ENCODE data around the gene TMC1. TPM values are rescaled to one million over a fixed set of nuclear protein-coding genes. Genes with fewer than 3 reads are reported as not detected.

TMC1 gene
- total RNA-seq, 1 experiment from 2014 or later: not detected

DNA sequence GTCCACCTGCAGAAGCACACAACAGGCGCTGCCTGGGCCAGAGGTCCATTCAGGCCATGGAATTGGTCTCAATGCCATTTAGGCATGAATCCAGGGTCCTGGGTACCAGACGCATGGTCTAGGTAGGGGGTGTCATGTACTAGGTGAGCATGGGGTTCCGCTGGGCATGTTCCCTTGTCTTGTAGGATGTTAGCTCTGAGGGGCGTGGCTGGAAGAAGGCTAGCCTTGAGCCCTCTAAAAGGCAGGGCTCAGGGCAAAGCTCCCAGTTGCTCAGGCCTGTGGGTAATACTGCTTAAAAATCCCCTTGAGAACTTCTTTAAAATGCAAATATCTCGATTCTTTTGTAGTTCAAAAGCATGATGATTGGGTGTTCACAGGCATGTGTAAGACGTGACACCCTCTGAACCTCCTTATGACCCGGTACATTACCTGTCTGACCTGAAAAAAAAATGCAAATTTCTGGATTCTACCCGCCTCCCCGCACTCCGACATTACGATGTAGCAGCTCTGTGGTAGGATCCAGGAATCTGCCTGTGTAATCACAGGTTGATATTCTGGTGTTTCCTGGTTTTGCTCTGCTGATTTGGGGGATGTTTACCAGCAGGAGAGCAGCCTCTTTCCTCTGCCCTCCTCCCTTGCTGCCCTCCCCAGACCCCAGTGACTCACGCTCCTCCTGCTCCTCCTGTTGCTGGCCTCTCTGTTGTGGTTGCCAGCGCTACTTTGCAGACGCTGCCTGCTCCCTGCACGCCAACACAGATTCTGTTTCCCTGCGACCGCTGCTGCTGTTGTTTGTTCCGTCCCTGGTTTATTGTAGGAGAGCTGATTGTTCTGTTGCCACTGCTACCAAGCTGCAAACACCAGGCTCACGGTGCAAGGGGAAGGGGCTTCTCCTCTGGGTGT lies 5.7 kb downstream of the TMC1 start:
- peak; percentile 97 for DNase-seq (ENCODE audit: low read depth)

DNA sequence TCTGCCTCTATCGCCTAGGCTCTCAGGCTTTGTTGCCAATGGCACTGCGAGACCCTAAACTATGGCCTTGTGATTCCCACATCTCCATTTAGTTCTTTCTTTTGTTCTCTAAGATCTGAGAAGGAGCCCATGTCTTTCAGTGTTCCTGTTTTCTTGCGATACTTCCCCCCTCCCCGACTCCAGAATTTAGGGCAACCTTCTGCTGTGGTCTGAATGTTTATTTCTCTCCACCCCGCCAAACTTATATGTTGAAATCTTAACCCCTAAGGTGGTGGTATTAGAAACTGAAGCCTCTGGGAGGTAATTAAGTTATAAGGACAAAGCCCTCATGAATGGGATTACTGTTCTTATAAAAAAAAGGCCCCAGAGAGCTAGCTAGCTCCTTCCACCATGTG lies 6.4 kb downstream of the TMC1 start:
- no peak for DNase-seq (ENCODE audit: low read depth)

DNA sequence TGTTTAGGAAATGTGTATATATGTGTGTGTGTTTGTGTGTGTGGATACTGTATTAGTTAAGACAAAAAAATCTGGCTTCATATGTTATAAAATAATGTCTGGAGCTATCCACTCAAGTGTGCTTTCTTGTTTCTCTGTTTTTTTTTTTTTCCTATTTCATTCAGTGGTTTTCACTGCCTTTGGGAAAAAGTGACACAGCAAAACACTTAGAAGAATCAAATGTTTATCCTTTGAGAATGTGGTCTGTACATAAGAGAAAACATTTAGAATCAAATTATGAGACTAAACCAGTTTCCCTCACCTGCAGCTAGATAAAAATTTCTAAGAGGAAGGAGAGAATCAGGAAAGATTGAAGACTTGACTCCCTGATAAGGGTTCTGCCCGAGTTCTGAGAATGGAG lies 8.1 kb downstream of the TMC1 start:
- DNase-seq (ENCODE audit: low read depth): no peak

DNA sequence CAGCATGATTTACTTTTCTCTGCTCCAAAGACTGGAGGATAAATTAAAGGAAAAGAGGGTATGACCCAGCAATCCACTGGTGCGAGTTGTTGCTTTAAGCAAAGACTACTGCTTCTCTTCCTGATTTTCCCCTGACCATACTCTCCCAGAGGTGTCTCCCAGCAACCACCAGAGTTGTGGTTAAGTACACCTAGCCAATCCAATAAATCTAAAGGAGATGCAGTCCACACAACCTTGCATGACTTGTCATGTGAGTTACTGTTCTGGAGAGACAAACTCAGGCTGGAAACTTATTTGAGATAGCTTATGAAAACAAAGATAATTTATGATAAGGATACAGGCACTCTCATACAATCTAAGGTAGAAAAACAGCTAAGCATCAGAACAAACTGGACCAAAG lies 11.9 kb downstream of the TMC1 start:
- DNase-seq (ENCODE audit: low read depth): peak; percentile 46

DNA sequence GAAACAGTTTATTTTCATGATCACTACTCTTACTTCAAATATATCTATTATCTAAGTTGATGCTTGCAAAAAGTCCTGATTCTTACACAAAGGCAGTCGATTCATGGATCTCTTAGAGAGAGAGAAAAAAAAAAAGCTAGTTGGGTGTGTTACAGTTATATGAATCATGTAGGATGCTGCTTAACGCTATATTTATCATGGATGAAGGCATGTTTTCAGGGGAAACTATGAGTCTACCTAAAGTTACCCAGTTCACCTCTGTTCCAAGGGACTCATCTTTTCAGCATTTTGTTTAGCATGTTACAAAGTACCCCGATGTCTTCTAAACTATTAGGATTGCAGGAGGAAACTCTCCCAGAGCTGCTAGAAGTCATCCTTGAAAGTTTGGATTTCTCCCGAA lies 13.5 kb downstream of the TMC1 start:
- no peak for DNase-seq (ENCODE audit: low read depth)

DNA sequence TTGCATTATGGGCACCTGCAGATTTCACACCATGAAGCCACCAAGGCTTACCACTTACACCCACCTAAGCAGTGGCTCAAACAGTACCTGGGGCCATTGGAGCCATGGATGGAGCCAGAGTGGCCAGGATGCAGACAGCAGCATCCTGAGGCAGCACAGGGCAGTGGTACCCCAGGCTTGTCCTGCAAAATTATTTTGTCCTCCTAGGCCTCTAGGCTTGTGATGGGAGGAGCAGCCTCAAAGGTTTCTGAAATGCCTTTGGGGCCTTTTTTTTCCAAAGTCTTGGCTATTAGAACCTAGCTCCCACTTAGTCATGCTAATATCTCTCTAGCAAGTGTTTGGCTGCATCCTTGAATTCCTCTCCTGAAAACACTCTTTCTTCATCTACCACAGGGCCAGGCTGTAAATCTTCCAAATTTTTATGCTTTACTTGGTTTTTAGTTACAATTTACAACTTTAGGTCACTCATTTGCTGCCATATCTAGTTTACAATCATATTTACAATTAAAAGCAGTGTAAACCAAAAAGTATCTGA lies 15.7 kb downstream of the TMC1 start:
- no peak for DNase-seq (ENCODE audit: low read depth)

DNA sequence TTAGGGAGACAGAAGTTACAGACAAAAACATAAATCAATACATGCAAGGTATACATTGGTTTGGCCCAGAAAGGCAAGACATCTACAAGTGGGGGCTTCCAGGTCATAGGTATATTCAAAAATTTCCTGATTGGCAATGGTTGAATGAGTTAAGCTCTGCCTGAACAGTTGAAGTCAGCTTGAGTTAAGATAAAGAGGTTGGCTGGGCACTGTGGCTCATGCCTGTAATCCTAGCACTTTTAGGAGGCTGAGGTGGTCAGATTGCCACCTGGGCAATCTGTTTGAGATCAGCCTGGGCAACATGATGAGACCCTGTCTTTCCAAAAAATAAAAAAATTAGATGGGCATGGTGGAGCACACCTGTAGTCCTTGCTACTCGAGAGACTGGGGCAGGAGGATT lies 16.3 kb downstream of the TMC1 start:
- DNase-seq (ENCODE audit: low read depth): peak; percentile 25

DNA sequence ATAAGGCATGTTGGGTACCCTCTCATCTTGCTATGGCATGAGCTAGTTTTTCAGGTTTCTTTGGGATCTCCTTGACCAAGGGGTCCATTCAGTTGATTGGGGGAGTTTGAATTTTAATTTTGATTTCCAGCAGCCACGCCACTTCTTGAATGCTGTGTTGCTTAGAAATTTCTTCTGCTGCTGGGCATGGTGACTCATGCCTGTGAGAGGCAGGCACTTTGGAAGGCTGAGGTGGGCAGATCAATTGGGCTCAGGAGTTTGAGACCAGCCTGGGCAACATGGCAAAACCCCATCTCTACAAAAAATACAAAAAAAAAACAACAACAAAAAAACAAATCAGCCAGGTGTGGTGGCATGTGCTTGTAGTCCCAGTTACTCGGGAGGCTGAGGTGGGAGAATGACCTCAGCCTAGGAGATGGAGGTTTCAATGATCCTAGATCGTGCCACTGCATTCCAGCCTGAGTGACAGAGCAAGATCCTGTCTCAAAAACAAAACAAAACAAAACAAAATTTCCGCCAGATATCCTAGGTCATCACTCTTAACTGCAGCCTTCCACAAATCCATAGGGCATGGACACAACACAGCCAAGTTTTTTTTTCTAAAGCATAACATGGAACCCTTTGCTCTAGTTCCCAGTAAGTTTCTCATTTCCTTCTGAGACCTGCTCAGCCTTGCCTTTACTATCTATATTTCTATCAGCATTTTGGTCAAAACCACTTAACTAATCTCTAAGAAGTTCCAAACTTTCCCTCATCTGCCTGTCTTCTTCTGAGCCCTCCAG lies 17.7 kb downstream of the TMC1 start:
- DNase-seq (ENCODE audit: low read depth): peak; percentile 54

DNA sequence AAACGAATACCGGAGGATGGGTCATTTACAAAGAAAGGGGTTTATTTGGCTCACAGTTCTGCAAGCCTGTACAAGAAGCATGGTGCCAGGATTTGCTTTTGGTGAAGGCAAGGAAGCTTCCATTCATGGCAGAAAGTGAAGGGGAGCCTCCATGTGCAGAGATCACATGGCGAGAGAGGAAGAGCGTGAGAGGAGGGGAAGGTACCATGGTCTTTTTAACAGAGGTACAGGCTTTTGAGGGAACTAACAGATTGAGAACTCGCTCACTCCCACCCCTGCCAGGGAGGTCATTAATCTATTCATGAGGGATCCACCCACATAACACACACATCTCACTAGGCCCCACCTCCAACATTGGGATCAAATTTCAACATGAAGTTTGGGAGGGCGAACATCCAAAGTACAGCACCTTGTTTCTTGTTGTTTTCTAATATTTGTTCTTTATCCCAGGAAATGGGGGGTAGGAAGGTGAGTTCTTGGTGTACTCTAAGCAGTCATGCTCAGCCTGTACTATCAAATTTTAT lies 18.5 kb downstream of the TMC1 start:
- peak; percentile 72 for DNase-seq (ENCODE audit: low read depth)

DNA sequence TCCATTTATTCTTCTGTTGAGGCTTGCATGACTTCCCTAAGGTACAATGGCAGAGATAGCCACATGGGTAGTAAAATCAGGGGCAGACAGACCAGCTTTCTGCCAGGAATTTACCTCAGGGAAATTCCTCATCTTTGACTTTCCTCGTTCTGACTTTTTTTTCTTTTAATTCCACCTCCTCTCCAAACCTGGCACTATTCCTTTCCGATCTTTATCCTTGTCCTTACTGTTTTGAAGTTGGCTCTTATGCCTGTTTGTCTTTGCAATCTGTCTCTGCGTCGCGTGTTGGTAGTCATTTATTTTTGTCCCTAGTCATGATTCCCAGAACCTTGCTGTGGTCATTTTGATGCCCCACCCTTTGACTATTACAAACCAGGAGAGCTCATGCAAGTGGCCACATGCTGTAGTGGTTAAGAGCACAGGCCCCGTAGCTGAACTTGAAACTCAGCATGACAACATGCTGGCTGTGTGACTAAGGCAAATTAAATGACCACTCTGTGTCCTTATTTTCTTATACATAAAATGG lies 19.0 kb downstream of the TMC1 start:
- peak; percentile 84 for DNase-seq (ENCODE audit: low read depth)

DNA sequence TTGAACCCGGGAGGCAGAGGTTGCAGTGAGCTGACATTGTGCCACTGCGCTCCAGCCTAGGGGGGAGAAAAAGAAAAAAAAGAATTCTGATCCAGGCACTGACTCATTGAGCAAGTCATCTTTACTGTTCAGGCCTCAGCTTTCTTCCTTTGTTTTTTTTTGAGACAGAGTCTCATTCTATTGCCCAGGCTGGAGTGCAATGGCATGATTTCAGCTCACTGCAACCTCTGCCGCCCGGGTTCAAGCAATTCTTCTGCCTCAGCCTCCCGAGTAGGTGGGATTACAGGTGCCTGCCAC lies 21.1 kb downstream of the TMC1 start:
- peak; percentile 74 for DNase-seq (ENCODE audit: low read depth)

DNA sequence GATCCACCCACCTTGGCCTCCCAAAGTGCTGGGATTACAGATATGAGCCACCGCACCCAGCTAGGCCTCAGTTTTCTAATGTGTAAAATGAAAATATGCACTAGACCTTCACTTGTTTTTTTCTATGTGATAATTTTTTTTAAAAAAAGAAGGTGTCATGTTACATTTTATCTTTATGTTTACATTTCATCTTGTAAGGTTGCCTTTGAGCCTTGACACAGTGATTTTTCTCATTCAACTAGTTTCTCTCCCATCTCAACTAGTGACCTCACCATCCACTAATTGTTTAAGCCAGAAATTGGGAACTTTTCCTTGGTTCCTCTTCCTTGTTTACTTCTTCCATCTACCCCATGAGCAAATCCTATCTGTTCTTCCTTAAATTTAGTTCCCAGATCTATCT lies 21.5 kb downstream of the TMC1 start:
- DNase-seq (ENCODE audit: low read depth): no peak

DNA sequence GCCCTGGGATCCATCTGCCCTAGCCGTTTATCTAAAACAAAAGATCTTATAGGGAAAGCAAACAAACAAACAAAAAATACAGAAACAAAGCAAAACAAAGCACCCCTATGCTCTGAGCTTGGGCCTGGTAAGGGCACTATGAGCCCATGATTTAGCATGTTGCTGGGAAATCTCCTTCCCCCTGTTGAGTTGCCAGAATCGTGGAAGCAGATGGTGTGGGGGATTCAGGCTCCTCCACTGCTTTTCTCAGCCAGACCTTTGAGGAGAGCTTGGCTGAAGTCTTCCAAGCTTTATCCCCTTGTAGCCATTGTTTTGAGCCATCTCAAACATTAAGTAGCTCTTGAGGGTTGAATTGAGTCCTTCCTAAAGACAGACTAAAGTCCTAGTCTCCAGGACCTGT lies 29.9 kb downstream of the TMC1 start:
- no peak for DNase-seq (ENCODE audit: low read depth)

DNA sequence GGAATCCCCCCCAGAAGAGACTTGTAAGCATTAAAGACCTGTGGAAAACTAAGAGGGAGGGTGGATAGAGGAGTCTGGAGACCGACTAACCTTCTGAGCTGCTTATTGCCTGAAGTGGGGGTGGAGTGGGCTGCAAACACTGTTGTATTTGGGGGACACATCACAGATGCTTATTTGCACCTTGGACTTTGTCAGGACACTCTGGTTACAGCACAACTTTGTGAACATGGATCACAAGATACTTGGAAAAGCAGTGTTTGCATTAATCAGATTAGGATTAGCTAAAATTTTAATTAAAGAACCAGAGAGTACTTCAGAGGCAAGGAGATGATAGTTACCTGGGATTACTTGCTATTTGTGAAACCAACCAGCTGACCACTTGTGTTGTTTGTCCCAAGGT lies 30.9 kb downstream of the TMC1 start:
- no peak for DNase-seq (ENCODE audit: low read depth)

DNA sequence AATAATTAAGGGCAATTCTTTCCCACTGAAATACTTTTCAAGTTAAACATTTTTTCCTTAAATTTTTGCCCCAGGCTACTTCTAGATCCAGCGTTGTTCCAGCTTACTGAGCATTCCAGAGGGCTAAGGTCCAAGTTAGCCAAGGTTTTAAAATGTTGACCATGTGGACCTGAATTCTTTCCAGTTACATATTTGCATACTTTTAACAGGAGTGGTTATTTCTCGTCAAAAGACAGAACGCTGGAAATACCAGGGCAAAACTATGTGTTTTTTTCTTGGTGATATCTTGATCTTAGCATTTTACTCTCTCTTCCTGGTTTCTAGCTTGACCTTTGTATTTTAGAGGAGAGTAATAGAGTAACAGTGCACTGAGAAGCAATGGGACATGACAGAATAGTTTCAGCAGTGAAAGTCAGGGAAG lies 32.8 kb downstream of the TMC1 start:
- no peak for DNase-seq (ENCODE audit: low read depth)

DNA sequence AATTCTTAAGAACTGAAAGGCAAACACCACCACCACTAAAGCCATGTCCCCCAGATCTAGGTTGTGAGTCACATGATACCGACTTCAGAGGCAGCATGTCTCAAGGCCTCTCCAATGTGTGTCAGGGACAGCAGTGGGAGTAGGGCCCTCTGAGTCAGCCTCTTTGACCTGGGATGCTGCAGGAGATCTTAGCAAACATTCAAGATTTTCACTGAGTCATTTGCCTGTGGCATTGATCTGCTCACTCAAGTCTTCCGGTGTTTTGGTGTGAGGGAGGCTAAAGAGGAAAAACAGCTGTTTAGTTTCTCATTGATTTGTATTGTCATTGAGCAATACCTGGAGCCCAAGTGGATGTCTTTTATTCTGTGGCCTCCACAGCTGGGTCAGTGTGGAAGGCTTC lies 36.1 kb downstream of the TMC1 start:
- peak; percentile 95 for DNase-seq (ENCODE audit: low read depth)

DNA sequence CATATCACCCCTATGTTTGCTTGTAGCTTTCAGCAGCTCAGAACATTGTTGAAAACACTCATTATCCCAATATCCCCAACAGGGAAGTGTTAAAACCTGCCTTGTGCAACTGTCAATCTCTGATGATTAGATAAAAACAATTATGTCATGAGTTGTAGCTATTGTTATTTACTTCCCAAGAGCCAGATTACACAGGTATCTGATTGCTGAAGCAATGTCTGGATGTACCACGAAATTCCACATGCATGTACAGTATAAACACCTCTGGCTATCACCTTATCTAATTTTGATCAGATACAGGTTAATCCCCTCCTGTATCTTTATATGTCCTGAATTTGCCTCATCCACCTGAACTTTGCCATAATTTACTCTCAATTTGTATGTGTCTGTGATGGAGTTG lies 38.7 kb downstream of the TMC1 start:
- no peak for DNase-seq (ENCODE audit: low read depth)

DNA sequence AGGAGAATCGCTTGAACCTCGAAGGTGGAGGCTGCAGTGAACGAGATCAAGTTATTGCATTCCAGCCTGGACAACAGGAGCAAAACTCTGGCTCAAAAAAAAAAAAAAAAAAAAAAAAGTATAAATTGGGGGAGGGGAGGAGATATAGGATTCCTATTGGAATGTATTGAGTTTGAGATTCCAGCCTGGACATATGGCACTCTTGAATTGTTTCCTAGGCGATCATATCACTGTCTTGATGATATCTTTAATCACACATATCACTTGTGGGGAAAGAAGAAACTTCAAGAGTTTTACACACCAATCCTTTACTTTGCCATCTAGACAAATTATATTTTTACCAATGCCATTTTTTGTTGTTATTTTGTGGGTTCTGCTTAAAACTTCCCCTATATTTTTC lies 42.4 kb downstream of the TMC1 start:
- no peak for DNase-seq (ENCODE audit: low read depth)

DNA sequence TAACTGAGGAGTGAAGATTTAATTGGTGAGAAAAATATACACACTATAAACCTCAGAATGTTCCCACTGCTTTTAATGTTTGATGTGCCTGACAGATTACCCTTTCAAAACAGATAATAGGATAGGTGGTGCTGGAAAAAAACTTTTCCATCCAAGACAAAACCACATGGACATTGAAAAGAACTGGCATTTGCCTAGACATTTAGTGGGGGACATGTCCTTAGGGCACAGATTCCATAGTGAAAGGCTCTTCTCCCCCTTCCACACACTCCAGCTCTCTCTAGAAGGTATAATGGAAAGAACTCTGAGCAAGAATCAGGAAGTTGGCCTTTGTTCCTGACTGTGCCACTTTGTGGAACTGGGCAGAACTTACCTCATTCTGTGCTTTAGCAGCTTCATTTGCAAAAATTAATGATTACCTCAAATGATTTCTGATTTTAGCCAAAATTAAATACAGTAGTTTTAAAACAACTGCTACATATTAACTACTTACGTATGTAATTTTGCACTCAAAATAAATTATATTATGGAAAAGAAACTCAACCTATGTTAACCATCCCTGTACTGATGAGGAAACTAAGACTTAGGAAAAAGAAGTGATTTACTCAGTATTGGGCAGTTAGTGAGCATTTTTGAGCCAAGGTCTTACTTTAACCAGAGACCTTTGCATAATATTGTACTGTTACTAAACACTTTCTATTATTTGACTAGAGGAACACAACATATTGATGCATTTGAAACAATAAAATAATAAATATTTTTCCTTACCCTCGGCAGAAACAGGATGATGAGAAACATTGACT lies 43.3 kb downstream of the TMC1 start:
- no peak for DNase-seq (ENCODE audit: low read depth)

DNA sequence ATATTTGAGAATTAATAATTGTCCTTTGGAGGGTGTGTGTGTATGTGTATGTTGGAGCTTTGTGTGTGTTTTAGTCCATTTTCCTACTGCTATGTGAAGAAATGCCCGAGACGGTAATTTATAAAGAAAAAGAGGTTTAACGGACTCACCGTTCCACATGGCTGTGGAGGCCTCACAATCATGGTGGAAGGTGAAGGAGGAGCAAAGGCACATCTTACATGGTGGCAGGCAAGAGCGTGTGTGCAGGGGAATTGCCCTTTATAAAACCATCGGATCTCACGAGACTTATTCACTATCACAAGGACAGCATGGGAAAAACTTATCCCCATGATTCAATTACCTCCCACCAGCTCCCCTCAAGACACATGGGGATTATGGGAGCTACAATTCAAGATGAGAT lies 44.1 kb downstream of the TMC1 start:
- no peak for DNase-seq (ENCODE audit: low read depth)

DNA sequence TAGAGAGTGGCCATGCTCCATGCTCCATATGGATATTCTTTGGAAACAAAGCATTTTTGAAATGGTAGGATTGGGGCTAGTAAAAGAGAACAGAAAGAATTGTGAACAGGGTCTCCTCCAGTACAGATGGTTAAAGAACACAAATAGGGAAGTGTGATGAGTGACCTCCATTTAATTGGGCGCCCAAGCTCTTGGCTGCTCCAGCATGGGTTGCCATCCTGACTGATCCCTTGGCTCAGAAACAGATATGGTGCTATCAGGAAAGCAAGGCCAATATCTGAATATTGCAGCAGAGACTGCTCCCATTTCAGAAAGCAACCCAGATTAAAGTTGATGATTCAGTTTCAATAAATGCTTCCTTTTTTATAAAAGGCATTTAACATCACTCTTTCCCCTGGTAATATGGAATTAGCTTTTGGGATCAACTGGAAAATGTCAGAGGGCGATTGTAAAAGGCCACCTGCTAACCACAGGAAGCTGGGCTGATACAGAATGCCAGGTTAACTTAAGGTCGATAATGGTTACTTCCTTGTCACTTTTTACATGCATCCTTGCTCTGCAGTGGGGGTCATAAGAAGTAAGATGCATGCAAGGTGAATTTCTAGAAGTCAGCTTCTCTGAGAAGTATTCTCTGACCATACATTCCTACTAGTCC lies 52.9 kb downstream of the TMC1 start:
- DNase-seq (ENCODE audit: low read depth): no peak

All from Daoy (cell line).